ENCODE data around the gene SLC5A5.

The SLC5A5 gene

GRCh38 chr19:17926044-17926443, 54.3 kb downstream of the SLC5A5 start:
- DNase-seq = no peak

GRCh38 chr19:17929056-17929455, 57.3 kb downstream of the SLC5A5 start:
- no peak for DNase-seq

- DNase-seq = peak in 1 of 2 experiments; percentile 27
Measured at GRCh38 chr19:17931532-17932191, 59.9 kb downstream of the SLC5A5 start.

DNA sequence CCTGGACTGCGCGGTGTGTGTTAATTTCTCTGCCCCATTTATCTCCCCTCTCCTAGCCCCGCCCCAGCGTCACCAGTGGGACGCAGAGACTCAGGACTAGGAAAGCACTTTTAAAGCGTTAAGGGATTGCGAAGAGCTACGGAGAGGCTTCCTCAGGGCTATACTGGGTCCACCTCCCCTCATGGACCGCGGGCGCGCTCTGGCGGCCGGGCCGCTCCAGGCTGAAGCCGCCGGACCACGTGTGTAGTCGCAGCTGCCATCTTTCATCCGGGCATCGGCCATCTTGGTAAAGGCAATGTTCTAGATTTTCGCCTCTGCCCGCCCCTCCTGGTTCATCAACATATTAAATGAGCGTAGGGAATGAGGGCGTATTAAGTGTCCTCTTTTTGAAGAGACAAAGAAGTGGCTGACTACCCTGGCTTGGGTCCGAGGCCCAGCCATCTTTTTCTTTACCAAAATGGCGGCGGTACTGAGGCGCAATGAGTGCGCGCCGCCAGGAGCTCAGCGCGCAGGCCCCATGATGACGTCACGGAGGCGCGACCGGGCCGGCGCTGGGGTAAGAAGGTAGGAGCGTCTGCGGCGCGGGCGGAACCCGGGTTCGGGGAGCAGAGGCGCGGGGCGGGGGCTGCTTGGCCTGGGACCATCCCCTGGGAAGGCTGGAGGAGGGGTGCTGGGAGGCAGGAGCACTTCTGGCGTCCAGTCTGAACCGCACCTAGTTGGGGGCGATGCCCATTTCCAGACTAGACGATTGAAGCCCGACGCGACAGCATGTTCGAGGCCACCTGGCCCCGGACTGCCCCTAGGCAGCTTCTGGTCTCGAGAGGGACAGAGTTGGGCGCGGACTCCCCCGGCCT, 61.0 kb downstream of the SLC5A5 start, which contains the start of gene CCDC124:
CCDC124 (plus strand) TSS at position 531 of the 854 bp plus-strand sequence. CDS start 3,406 bp downstream, outside the sequence.
- DNase-seq = peak; percentile 92 to 93

DNA sequence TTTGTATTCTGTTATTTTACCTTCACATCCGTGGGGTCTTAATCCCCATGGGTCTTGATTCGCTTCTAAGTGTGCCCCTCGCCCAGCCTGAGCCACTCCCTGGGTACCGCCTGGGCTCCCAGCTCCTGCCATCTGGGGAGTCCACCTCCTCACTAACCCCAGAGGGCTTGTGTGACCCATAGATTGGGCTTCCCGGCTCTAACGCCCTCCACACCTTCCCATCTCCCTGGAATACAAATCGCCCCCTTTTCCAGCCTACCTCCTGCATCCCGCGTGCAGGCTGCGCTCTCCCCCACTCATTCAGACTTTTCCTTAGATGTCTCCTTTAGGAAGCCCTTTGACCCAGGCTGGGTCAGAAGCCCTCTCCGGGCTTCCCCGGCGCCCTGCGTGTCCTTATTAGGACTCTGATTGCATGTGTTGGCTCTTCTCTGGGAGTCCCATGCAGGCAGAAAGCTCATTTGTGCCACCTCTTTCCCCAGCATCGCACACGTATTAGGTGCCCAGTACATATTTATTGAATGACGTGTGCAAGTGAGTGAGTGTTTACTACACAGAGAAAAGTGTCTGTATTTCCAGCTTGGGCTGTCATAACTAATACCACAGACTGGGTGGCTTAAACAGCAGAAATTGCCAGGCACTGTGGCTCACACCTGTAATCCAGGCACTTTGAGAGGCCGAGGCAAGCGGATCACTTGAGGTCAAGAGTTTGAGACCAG, 61.8 kb downstream of the SLC5A5 start:
- DNase-seq = no peak

GRCh38 chr19:17936379-17936778, 64.6 kb downstream of the SLC5A5 start:
- DNase-seq = no peak

GRCh38 chr19:17937371-17937900, 65.7 kb downstream of the SLC5A5 start:
- no peak for DNase-seq

DNA sequence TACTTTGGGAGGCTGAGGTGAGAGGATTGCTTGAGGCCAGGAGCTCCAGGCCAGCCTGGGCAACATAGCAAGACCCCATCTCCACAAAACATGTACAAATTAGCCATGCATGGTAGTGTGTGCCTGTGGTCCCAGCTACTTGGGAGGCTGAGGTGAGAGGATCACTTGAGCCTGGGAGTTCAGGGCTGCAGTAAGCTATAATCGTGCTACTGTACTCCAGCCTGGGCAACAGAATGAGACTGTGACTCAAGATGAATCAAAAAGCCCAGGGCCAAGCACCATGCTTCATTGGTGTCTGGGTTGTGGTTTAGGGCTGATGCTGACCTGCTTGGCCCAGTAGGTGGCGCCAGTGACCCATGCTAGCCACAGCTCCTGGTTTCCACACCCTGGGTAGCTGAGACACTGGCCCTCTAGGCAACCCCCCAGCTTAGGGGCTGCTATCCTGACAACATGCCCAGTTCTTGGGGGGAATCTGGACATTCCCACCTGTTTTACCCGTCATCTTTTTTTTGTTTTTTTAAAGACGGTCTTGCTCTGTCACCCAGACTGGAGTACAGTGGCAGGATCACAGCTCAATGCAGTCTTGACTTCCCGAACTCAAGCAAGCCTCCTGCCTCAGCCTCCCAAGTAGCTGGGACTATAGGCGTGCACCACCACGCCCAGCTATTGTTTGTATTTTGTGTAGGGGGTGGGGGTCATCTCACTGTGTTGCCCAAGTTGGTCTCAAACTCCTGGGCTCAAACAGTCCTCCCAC, 66.5 kb downstream of the SLC5A5 start:
- peak; percentile 88 to 90 for DNase-seq

- no peak for DNase-seq
Measured at GRCh38 chr19:17942181-17942580, 70.4 kb downstream of the SLC5A5 start.

DNA sequence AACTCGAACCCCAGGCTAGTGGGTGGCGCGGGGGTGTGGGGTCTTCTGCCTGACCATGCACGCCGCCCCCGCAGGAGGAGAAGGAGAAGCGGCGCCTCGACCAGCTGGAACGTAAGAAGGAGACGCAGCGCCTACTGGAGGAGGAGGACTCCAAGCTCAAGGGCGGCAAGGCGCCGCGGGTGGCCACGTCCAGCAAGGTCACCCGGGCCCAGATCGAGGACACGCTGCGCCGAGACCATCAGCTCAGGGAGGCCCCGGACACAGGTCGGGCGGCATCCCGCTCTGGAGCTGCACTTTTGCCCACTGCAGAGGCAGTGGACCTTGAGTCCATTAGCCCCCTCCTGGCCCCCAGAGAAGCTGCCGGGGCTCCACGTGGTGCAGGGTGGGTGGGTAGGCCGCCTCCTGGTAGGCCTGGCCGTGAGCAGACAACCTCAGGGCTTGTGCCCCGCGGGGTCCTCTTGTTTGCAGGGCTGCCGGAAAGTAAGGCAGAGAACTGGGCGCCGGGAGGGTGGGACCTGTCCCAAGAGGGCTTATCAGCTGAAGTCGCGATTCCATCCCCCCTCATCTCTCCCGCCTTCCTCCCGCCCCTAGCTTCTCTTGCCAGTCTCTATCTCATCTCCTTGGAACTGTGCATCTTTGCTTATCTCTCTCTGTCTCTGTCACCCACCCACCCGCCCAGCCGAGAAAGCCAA, 71.0 kb downstream of the SLC5A5 start:
- DNase-seq = no peak

- no peak for DNase-seq
Measured at GRCh38 chr19:17943274-17944221, 71.8 kb downstream of the SLC5A5 start.

DNA sequence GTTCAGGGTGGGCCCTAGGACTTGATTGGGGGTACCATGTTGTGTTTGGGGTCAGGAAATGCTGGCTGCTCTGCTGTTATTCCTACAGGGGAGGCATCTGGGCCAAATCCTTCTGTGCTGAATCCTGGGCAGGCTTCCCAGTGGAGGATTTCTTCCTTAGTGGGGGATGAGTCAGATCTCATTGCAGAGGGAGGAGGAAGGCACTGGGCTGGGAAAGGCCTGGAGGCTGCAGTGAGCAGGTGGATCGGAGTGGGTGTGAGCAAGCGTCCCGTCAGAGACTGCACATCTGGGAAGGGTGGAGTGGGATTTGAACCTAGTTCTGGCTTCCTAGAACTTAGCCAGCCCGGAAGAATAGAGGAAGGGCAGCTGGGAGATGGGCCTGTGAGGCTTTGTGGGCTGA, 72.6 kb downstream of the SLC5A5 start:
- DNase-seq = no peak
